ENCODE measurements around the gene CEMIP. TPM values are rescaled to one million over a fixed set of nuclear protein-coding genes. Genes with fewer than 3 reads are reported as not detected.
"Not testable (repeated sequence)": the region's sequence is repeated elsewhere in the genome, so short reads cannot be mapped to it uniquely, and the experiment has no call there.

CEMIP gene
- total RNA-seq, 1 experiment from 2014 or later: 0.07 TPM

DNA sequence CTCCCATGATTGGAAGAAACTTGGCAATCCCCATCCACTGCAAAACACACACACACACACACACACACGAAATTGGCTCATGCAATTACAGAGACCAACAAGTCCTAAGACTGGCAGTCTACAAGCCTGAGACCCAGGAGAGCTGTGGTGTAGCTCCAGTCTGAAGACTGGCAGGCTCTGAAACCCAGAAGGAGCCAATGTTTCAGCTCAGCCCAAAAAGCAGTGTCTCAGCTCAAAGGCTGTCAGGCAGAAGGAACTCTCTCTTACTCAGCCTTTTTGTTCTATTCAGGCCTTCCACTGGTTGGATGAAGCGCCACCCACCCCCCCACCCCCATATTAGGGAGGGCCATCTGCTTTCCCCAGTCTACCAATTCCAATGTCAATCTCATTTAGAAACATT is 178.4 kb downstream of the CEMIP start:
- TF ChIP-seq, protein P1, sequence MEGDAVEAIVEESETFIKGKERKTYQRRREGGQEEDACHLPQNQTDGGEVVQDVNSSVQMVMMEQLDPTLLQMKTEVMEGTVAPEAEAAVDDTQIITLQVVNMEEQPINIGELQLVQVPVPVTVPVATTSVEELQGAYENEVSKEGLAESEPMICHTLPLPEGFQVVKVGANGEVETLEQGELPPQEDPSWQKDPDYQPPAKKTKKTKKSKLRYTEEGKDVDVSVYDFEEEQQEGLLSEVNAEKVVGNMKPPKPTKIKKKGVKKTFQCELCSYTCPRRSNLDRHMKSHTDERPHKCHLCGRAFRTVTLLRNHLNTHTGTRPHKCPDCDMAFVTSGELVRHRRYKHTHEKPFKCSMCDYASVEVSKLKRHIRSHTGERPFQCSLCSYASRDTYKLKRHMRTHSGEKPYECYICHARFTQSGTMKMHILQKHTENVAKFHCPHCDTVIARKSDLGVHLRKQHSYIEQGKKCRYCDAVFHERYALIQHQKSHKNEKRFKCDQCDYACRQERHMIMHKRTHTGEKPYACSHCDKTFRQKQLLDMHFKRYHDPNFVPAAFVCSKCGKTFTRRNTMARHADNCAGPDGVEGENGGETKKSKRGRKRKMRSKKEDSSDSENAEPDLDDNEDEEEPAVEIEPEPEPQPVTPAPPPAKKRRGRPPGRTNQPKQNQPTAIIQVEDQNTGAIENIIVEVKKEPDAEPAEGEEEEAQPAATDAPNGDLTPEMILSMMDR (IDR thresholded peaks at IDR 0.05; ENCODE audit: insufficient read depth in 1 of 2, low read depth in 1 of 2, low read length in 1 of 2, severe bottlenecking in 1 of 2, unreplicated experiment in 1 of 2): no peak
- no TSS peak for BruUV-seq (replicated peaks)
- Mint-ChIP-seq H3K27ac (ENCODE audit: unreplicated experiment) (no peak overlapping the region), H3K4me3 (ENCODE audit: unreplicated experiment) (no peak overlapping the region), H3K36me3 (ENCODE audit: insufficient read depth, unreplicated experiment) (no peaks in the 10 kb centered on the region), H3K4me1 (ENCODE audit: low read depth, unreplicated experiment) (peaks cover 7% of the 10 kb centered on the region), H3K9me3 (ENCODE audit: unreplicated experiment) (no peaks in the 10 kb centered on the region), H3K27me3 (ENCODE audit: insufficient read depth, unreplicated experiment) (no peaks in the 10 kb centered on the region)
- DNase-seq: no peak
- Histone ChIP-seq H3K9me3 (no peaks in the 10 kb centered on the region), H3K4me3 (ENCODE audit: low read depth, low read length) (no peak overlapping the region), H3K36me3 (ENCODE audit: control insufficient read depth, insufficient read depth, low read length) (no peaks in the 10 kb centered on the region; the same call in 1 of the 2 replicates), H3K4me1 (peaks cover 5% of the 10 kb centered on the region; the same call in 1 of the 2 replicates), H3K27me3 (replicated peaks; ENCODE audit: control insufficient read depth, insufficient read depth, low read length) (no peaks in the 10 kb centered on the region)
- ChIA-PET CTCF (interaction anchor here (0.9 kb wide), 1 partner anchor 10 kb away, joined by 3 read pairs; no protein-coding TSS in a partner anchor), POLR2A (no interaction called here)
- intact Hi-C loops (cut with micrococcal nuclease; ENCODE audit: unreplicated experiment): no loop called here

DNA sequence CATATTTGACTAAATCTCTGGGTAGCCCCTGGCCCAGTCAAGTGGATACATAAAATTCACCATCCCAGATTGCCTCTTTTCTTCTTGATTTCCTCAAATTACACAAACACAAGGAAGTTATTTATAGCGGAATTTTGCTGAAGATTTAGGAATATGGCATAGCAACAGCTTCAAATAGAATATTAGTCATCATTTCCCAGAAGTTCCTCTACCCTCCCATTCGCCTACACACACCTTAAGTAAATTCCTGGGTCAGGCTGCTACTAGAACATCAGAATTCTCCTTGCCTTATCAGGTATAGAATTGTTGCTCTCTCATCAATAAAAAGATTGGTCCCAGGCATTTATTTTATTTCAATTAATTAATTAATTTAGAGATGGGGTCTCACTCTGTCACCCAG is 178.8 kb downstream of the CEMIP start:
- Mint-ChIP-seq H3K36me3 (ENCODE audit: insufficient read depth, unreplicated experiment) (no peaks in the 10 kb centered on the region), H3K4me1 (ENCODE audit: low read depth, unreplicated experiment) (peaks cover 7% of the 10 kb centered on the region), H3K27ac (ENCODE audit: unreplicated experiment) (no peak overlapping the region), H3K27me3 (ENCODE audit: insufficient read depth, unreplicated experiment) (no peaks in the 10 kb centered on the region), H3K9me3 (ENCODE audit: unreplicated experiment) (no peaks in the 10 kb centered on the region), H3K4me3 (ENCODE audit: unreplicated experiment) (no peak overlapping the region)
- no peaks in the 10 kb centered on the region for H3K9me3 ChIP-seq
- no peak for DNase-seq
- peaks cover 5% of the 10 kb centered on the region; the same call in 1 of the 2 replicates for H3K4me1 ChIP-seq
- TF ChIP-seq, protein P1 (IDR thresholded peaks at IDR 0.05; ENCODE audit: insufficient read depth in 1 of 2, low read depth in 1 of 2, low read length in 1 of 2, severe bottlenecking in 1 of 2, unreplicated experiment in 1 of 2): no peak
- ChIA-PET POLR2A (no interaction called here), CTCF (no interaction called here)
- intact Hi-C loops (cut with micrococcal nuclease; ENCODE audit: unreplicated experiment): no loop called here
- BruUV-seq (replicated peaks): no TSS peak
- no peaks in the 10 kb centered on the region for H3K27me3 ChIP-seq (replicated peaks; ENCODE audit: control insufficient read depth, insufficient read depth, low read length)
- no peak overlapping the region for H3K4me3 ChIP-seq (ENCODE audit: low read depth, low read length)
- H3K36me3 ChIP-seq (ENCODE audit: control insufficient read depth, insufficient read depth, low read length): no peaks in the 10 kb centered on the region; the same call in 1 of the 2 replicates

DNA sequence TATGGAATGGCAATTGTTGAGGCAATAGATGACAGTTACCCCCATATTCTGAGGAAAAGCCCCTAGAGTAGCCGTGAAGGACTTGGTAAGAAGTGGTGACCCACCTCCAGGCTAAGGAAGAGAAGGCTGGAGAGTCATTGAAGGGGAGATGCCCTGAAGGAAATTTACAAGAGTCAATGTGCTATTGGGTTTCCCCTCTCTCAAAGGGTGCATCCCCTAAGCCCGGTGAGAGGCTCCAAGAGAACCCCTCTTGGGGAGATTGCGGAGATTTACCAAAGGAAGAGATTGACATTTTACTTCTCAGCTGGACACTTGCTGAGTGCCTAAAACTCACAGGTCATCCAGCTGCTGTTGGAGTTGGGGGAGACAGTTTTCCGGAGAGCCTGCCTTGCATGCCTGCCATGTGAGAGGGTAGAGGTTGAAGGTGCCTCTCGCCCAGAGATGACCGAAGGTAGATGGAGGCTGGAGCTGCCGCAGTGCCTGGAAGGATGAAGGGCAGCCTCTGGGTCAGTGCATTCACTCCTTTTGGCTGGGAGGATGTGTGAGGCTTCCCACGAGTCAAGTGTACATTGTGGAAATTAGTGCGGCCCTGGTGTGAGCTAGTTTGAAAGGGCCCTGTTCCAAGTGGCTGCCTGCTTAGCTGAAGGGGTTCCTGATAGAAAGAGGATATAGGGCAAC is 179.8 kb downstream of the CEMIP start:
- intact Hi-C loops (cut with micrococcal nuclease; ENCODE audit: unreplicated experiment): no loop called here
- ChIA-PET POLR2A (no interaction called here), CTCF (no interaction called here)
- no peak for DNase-seq
- TF ChIP-seq, protein P1 (IDR thresholded peaks at IDR 0.05; ENCODE audit: insufficient read depth in 1 of 2, low read depth in 1 of 2, low read length in 1 of 2, severe bottlenecking in 1 of 2, unreplicated experiment in 1 of 2): no peak
- Mint-ChIP-seq H3K36me3 (ENCODE audit: insufficient read depth, unreplicated experiment) (no peaks in the 10 kb centered on the region), H3K4me1 (ENCODE audit: low read depth, unreplicated experiment) (no peaks in the 10 kb centered on the region), H3K9me3 (ENCODE audit: unreplicated experiment) (no peaks in the 10 kb centered on the region), H3K27me3 (ENCODE audit: insufficient read depth, unreplicated experiment) (no peaks in the 10 kb centered on the region), H3K4me3 (ENCODE audit: unreplicated experiment) (no peak overlapping the region), H3K27ac (ENCODE audit: unreplicated experiment) (no peak overlapping the region)
- peaks cover 5% of the 10 kb centered on the region; the same call in 1 of the 2 replicates for H3K4me1 ChIP-seq
- no peaks in the 10 kb centered on the region; the same call in 1 of the 2 replicates for H3K36me3 ChIP-seq (ENCODE audit: control insufficient read depth, insufficient read depth, low read length)
- no TSS peak for BruUV-seq (replicated peaks)
- H3K4me3 ChIP-seq (ENCODE audit: low read depth, low read length): no peak overlapping the region
- no peaks in the 10 kb centered on the region for H3K9me3 ChIP-seq
- no peaks in the 10 kb centered on the region for H3K27me3 ChIP-seq (replicated peaks; ENCODE audit: control insufficient read depth, insufficient read depth, low read length)

DNA sequence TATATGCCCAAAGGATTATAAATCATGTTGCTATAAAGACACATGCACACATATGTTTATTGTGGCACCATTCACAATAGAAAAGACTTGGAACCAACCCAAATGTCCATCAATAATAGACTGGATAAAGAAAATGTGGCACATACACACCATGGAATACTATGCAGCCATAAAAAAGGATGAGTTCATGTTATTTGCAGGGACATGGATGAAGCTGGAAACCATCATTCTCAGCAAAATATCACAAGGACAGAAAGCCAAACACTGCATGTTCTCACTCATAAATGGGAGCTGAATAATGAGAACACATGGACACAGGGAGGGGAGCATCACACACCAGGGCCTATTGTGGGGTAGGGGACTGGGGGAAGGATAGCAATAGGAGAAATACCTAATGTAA is 186.3 kb downstream of the CEMIP start:
- BruUV-seq (replicated peaks); H3K4me3 ChIP-seq (ENCODE audit: low read depth, low read length); H3K9me3 Mint-ChIP-seq (ENCODE audit: unreplicated experiment); CTCF ChIA-PET; H3K9me3 ChIP-seq; H3K27me3 Mint-ChIP-seq (ENCODE audit: insufficient read depth, unreplicated experiment); DNase-seq; H3K4me3 Mint-ChIP-seq (ENCODE audit: unreplicated experiment); H3K27ac Mint-ChIP-seq (ENCODE audit: unreplicated experiment); H3K36me3 ChIP-seq (ENCODE audit: control insufficient read depth, insufficient read depth, low read length); POLR2A ChIA-PET; H3K36me3 Mint-ChIP-seq (ENCODE audit: insufficient read depth, unreplicated experiment); H3K27me3 ChIP-seq (replicated peaks; ENCODE audit: control insufficient read depth, insufficient read depth, low read length); intact Hi-C loops (cut with micrococcal nuclease; ENCODE audit: unreplicated experiment): not testable (repeated sequence)
- H3K4me1 Mint-ChIP-seq (ENCODE audit: low read depth, unreplicated experiment): peaks cover 11% of the 10 kb centered on the region
- peaks cover 21% of the 10 kb centered on the region for H3K4me1 ChIP-seq
